GM19025 (cell line): ENCODE measurements around the gene DLG2.

Experiments used
- ATAC-seq: cut with Tn5 transposase; IDR thresholded peaks from one replicate; pipeline ENCODE4 v1.9.1; 2021; ENCODE audit warnings: mild to moderate bottlenecking, low read depth, moderate library complexity; ENCODE audit not compliant: unreplicated experiment

The DLG2 gene

GRCh38 chr11:84130646-84131427 lies 1496.3 kb downstream of the DLG2 start:
- ATAC-seq: no peak

GRCh38 chr11:84129961-84130576 lies 1497.1 kb downstream of the DLG2 start:
- ATAC-seq: no peak

DNA sequence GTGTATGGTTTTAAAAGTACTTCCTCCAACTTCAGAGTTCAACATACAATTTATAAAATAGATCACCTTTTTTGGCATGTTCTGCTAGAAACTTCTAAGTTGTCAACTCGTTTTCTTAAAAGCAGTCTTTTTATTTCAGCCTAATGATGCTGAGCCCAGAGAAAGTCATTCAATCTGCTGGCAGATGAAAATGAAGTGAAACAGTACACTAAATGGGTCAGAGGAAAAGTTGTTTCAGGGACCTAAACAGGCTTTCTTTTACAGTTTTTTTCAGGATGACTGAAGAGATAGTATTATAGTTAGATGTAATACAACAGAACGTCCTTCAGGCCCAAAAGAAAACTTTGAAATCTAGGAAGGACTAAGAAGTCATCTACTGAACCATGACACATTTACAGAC lies 1498.3 kb downstream of the DLG2 start:
- no peak for ATAC-seq

GRCh38 chr11:84117394-84117793 lies 1509.8 kb downstream of the DLG2 start:
- ATAC-seq: no peak

GRCh38 chr11:84106541-84106940 lies 1520.6 kb downstream of the DLG2 start:
- no peak for ATAC-seq

DNA sequence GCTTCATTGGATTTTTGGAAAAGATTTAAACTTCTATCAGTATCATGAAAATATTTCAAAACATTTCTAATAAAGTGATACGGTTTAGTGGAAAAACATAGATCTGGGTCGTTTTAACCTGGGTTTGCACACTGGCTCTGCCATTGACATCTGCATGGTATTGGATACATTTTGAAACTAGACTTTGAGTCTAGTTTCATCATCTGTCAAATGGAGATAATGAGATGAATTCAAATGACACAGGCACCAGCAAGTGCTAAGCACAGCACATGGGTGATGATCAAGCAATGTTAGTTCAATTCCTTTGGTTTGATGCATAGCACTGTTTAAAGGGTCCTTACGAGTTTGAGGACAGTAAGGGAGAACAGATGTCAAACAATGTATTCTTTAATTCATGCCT lies 1522.0 kb downstream of the DLG2 start:
- no peak for ATAC-seq

GRCh38 chr11:84103096-84103495 lies 1524.0 kb downstream of the DLG2 start:
- no peak for ATAC-seq

DNA sequence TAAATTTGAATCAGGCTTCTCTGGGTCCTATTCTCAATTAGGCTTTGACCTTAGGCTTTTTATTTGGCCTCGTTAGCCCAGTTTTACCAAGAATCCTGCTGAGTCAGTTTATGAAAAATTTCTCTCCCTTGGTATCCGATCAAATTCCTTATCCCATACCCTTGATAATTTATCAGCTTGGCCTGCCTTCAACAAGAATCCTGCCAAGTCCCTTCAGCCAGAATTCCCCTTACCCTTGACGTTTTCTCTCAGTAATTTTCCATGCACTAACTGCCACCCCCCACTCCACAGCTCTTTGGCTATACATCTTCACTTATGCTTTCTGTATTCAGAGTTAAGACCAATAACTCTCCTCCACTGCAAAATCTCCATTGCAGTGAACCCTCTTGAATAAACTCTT lies 1530.0 kb downstream of the DLG2 start:
- no peak for ATAC-seq

GRCh38 chr11:84091212-84091986 lies 1535.7 kb downstream of the DLG2 start:
- no peak for ATAC-seq

DNA sequence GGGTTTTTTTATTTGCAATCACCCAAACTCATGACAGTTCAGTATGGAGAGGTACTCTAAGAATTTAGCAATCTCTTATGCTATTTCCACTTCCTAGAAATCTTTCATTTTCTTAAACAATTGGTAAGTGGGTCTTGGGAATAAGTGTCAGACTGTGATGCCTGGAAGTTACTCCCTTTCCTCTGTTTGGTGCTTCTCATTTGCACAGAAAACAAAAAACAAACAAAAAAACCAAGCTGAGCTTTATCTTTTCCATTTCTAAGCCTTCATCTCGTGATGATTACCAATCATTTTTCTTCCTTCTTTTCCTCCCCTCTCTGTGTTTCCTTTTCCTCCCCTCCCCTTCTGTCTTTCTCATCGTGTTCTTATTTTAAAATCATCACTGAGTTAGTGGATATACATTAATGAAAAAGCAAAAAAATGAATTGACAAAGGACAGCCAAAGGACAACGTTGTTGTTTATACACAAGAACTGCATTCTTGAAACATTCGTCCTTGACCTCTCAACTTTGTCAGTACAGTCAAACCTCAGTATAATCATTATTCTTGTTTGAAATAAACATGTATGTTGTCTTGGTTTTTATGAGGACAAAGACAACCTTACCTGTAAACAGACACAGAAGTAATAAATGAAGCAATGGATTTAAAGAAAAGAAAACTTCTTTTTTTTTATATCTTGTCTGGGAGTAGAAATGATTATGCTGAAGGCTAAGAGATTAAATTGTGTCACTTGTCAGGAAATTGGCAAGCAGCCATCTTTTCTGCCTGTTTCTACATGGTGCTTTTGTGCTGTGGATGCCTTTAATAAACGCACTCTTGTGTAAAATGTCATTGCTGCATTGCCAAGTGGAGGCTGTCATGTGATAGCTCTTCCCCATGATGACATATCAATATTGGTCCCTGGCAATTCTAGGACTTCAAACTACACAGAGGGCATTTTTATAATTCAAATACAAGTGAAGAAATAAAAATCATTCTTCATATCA lies 1537.8 kb downstream of the DLG2 start:
- no peak for ATAC-seq

DNA sequence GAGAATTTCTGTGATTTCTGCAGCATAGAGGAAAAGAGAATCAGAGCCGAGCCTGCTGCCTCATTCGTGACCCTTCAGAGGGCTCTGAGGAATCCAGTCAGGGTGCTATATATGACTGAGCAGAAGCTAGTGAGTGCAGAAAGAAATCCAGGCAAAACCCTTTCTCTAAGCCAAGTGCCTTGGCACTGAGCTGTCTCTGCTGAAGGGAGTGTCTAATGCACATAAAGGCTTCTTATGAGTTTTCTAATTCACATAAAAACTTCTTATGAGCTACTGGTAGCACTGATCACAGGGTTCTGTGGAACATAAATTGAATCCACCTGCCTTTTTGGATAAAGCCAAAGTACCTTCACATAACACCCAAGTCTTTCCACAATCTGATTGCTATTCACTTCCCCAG lies 1555.3 kb downstream of the DLG2 start:
- ATAC-seq: no peak

DNA sequence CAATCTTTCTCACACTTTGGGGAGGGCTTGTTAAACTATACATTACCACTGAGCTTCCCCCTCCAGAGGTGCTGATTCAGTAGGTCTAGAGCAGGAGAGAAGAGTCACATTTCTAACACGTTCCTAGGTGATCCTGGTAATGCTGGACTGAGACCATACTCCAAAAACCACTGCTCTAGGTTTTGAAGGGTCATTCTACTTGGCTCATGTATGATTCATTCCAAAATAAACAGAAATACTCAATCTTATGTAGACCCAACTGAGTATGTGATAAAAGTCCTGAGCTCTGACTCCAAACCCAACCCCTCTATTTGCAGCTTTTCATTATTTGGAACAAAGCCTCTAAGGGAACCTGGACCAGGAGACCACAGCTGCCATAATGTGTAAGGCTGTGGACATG lies 1558.1 kb downstream of the DLG2 start:
- ATAC-seq: no peak

GRCh38 chr11:84061726-84062125 lies 1565.4 kb downstream of the DLG2 start:
- ATAC-seq: no peak

DNA sequence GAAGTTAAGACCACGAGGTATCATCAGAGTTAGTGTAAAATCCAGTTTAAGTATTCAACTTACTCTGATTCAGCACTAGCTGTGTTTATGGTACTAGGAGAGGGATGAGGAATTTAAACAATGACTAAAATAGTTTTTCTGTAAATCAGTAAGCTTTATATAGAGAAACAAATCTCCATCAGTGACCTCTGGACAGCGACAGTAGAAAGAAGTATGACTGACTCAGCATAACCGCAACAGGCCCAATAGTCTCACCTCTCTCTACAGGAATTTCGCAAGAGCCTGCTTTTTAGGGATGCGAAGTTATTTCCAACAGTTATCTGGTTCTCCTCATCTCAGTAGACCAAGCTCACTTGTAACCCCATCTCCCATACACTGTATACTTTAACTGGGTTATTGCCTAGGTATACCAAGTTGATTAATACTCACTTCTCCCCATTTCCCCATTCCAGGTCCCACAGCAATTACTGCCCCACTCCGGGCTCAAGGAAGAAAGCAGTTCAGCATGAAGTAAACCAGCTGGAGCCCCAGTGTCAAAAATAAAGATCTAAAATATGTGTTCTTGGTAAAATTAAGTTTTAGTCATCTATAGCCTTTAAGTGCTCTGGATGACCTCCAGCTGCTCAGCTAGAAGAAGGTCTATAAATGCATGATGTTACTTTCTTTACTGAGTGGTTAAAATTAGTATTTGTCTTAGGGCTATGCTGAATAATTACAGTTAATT lies 1570.3 kb downstream of the DLG2 start:
- no peak for ATAC-seq

- ATAC-seq: no peak
Observed at GRCh38 chr11:84045146-84045545, 1582.0 kb downstream of the DLG2 start.

DNA sequence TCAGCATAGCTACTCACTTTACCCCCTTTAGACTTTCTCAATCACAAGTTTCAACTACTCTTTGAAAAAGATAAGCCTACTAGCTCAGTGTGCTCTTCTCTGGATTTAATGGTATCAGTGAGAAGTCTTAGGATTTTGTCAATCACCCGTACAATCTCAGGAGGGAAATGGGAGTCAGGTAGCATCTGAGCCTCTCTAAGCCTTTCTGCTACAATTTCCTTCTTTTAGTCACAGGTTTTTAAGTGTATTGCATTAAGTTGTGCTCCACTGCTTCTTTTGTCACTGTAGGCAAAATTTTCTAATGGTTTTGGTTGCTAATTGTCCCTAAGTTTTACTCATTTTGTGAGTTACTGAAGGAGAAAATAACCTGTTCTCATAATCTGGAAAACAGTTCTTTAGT lies 1582.4 kb downstream of the DLG2 start:
- ATAC-seq: no peak

DNA sequence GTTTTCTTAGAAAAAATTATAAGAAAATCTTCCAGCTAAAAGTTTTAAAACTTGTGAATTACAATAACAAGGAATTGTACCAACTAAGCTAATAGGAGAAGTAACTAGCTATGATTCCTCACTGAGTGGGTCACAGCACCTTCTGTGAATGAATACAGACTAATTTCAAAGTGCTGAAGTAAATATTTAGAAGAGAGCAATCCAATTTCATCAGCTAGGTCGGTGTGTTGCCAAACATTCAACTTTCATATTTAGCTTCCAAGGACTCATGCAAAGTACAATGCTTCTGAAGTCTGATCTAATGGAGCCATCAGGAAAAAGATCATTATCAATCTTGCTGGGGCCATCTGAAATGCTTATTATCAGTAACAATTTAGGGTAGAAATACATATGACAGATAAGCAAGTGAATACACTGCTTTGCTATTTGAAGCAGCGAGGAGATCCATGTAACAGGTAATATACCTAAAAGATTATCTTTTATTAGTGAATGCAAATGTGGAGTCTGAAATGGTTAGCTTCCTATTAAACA lies 1590.4 kb downstream of the DLG2 start:
- ATAC-seq: no peak

GRCh38 chr11:84035645-84036044 lies 1591.5 kb downstream of the DLG2 start:
- ATAC-seq: no peak

- no peak for ATAC-seq
Observed at GRCh38 chr11:84034484-84034883, 1592.7 kb downstream of the DLG2 start.
